Activated naive CD4-positive, alpha-beta T cell treated with anti-CD3 and anti-CD28 coated beads, Interleukin-2, amount 10 ng/mL, durations not matched to agents 7 days and 5 days (primary cell): Measurements from ENCODE around the gene RAE1.
A peak's percentile ranks its signal among the peaks of the same experiment; 100 is the strongest.

Experiments used
- CTCF ChIA-PET: fragments of 350-600 bp; sonication (Branson Sonifier 250); formaldehyde crosslinking; loops from one replicate; lab custom pipeline; 2021; ENCODE audit warnings: antibody characterized with exemption; lab: Charles Lee
- DNase-seq: peaks from one replicate; pipeline ENCODE4 v3.0.0-alpha.2; 2020
- H3K27ac Mint-ChIP-seq: one replicate; pipeline ENCODE4 v1.8.0; 2021; ENCODE audit warnings: mild to moderate bottlenecking, moderate library complexity, mixed read lengths
- H3K27me3 Mint-ChIP-seq: one replicate; pipeline ENCODE4 v1.8.0; 2021; ENCODE audit warnings: mild to moderate bottlenecking, mixed read lengths
- H3K36me3 Mint-ChIP-seq: one replicate; pipeline ENCODE4 v1.8.0; 2021; ENCODE audit warnings: mixed read lengths
- H3K4me1 Mint-ChIP-seq: one replicate; pipeline ENCODE4 v1.8.0; 2021; ENCODE audit warnings: mixed read lengths
- H3K4me3 Mint-ChIP-seq: one replicate; pipeline ENCODE4 v1.8.0; 2021; ENCODE audit warnings: mild to moderate bottlenecking, moderate library complexity, mixed read lengths
- H3K9me3 Mint-ChIP-seq: one replicate; pipeline ENCODE4 v1.8.0; 2021; ENCODE audit warnings: mixed read lengths

RAE1 gene

GRCh38 chr20:57409316-57409671 lies 58.2 kb downstream of the RAE1 start:
- peaks cover 15% of the 10 kb centered on the region for H3K4me1 Mint-ChIP-seq
- H3K4me3 Mint-ChIP-seq = no peak overlapping the region
- H3K9me3 Mint-ChIP-seq = no peaks in the 10 kb centered on the region
- CTCF ChIA-PET = interaction anchor here (0.7 to 1.5 kb wide), 2 partner anchors 19 to 24 kb away, joined by 3 read pairs; no protein-coding TSS in a partner anchor
- peaks cover 6% of the 10 kb centered on the region for H3K27me3 Mint-ChIP-seq
- no peak overlapping the region for H3K27ac Mint-ChIP-seq
- peaks cover 34% of the 10 kb centered on the region for H3K36me3 Mint-ChIP-seq
- no peak for DNase-seq

DNA sequence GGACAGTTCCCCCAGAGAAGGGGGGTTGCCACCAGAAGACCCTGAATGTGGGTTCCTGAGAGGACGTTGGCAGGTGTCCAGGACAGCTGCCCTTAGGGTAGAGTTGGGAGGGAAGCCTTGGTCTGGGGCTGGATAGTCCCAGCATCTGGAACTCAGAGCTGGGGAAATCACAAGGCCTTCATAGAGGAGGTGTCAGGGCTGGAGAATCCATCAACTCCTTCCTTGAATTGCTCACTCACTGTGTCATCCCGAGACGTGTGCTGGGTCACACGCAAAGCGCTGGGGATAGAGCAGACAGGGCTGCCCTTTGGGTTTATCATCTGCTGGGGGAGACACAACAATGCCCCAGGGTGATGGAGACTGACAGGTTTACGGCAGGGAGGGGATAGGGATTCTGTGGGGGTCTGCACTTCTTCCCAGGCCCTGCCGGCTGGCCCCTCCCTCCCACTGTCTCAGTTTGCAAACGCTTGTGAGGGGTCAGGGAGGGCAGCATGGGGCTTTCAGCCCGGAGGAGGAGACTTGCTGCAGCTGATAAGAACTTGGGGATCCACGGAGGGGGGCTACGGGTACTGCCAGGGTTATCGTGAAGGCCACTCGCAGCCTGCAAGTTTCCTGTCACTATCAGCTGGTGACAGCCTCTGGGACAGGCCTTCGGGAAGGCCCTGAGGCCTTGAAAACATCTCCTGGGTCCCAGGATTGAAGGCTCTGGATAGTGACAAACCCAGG lies 58.8 kb downstream of the RAE1 start:
- no peak for DNase-seq
- H3K27me3 Mint-ChIP-seq = peaks cover 10% of the 10 kb centered on the region
- H3K4me3 Mint-ChIP-seq = no peak overlapping the region
- CTCF ChIA-PET = interaction anchor here (0.7 to 1.5 kb wide), 2 partner anchors 19 to 24 kb away, joined by 3 read pairs; no protein-coding TSS in a partner anchor
- peaks cover 17% of the 10 kb centered on the region for H3K4me1 Mint-ChIP-seq
- H3K36me3 Mint-ChIP-seq = peaks cover 34% of the 10 kb centered on the region
- no peaks in the 10 kb centered on the region for H3K9me3 Mint-ChIP-seq
- no peak overlapping the region for H3K27ac Mint-ChIP-seq

- CTCF ChIA-PET = no interaction called here
- Mint-ChIP-seq H3K4me3 (no peak overlapping the region), H3K36me3 (peaks cover 34% of the 10 kb centered on the region), H3K27me3 (peaks cover 12% of the 10 kb centered on the region), H3K4me1 (peaks cover 17% of the 10 kb centered on the region), H3K9me3 (no peaks in the 10 kb centered on the region), H3K27ac (no peak overlapping the region)
- no peak for DNase-seq
Measured at GRCh38 chr20:57410398-57410920, 59.4 kb downstream of the RAE1 start.

- DNase-seq = no peak
- Mint-ChIP-seq H3K4me3 (no peak overlapping the region), H3K27me3 (peaks cover 16% of the 10 kb centered on the region), H3K36me3 (peaks cover 34% of the 10 kb centered on the region), H3K27ac (no peak overlapping the region), H3K9me3 (no peaks in the 10 kb centered on the region), H3K4me1 (peaks cover 17% of the 10 kb centered on the region)
- CTCF ChIA-PET = no interaction called here
Measured at GRCh38 chr20:57410924-57411323, 59.9 kb downstream of the RAE1 start.

DNA sequence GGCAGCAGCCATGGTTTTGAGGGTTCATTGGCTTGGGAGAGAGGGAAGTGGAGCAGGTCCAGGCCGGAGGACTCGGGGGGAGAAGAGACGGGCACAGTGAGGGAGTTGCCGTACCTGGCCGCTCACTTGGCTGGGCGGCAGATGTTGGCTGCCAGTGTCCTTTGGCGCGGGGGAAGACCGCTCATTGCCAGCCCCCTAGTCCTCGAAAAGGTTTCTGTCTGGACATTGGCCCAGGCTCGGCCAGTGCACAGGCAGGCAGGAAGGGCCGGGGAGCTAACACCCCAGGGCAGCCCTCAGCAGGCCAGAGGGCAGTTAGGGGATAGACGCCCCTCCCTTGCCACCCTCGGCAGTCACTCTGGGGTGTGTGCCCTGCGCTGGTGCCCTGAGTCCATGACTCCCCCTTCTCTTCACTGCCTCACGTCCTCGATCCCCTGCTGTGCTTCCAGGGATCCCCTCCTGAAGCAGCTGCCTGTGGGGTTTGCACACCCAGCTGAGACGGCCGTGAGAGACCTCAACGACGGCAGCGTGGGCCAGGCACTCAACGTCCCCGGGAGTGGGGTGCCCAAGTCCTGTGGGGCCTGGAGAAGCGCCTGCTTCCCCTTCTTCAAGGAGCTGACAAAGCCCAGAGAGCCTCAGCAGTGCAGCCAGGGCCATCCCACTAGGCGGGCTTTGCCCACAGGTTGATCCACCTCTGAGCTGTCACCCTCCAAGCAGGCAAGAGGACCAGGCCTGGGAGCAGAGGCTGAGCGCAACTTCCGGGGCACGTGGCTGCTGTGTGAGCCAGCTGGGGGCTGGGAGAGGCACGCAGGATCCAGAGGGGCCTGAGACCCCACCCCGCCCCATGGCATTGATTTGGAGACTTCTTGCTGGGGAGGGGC lies 60.6 kb downstream of the RAE1 start:
- DNase-seq = no peak
- H3K4me3 Mint-ChIP-seq = no peak overlapping the region
- H3K4me1 Mint-ChIP-seq = peaks cover 17% of the 10 kb centered on the region
- peaks cover 34% of the 10 kb centered on the region for H3K36me3 Mint-ChIP-seq
- H3K9me3 Mint-ChIP-seq = no peaks in the 10 kb centered on the region
- H3K27me3 Mint-ChIP-seq = peaks cover 21% of the 10 kb centered on the region
- no peak overlapping the region for H3K27ac Mint-ChIP-seq
- CTCF ChIA-PET = interaction anchor here (0.9 to 1.9 kb wide), 2 partner anchors 17 to 24 kb away, joined by 3 to 6 read pairs; no protein-coding TSS in a partner anchor

DNA sequence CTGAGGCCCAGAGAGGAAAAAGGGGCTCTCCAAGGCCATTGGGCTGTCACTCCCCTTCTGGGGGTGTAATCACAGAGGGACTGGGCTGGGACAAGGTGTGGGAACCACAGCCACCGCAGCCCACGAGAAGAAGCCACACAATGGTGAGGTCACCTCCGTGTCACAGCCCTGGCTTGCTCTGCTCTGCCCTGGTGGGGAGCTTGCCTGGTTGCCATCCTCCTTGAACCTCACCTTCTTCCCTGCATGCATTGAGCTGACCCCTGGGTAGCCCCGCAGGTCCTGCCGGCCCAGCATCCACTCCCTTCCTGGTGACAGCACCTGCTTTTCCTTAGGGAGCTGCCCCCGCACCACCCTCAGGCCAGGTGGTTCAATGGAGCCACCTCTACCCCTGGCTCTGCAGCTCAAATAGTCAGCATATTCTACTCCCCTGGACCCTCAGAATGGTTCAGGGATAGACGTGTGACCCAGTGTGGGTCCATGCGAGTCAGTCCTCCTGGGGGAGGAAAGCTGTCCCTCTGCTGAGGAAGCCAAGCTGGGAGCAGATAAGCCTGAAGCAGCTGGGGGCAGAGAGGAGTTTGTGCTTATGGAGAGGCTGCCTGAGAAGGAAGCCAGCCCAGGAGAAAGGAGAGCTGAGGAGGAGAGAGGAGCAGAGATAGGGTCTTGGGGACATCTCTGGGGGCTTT lies 61.4 kb downstream of the RAE1 start:
- no peaks in the 10 kb centered on the region for H3K9me3 Mint-ChIP-seq
- H3K36me3 Mint-ChIP-seq = peaks cover 27% of the 10 kb centered on the region
- peak; percentile 33 for DNase-seq
- H3K27me3 Mint-ChIP-seq = peaks cover 30% of the 10 kb centered on the region
- CTCF ChIA-PET = interaction anchor here (0.8 to 1.9 kb wide), 4 partner anchors 11 to 24 kb away, joined by 3 to 6 read pairs (median 3); no protein-coding TSS in a partner anchor
- peak overlapping the region; percentile 42 for H3K27ac Mint-ChIP-seq
- no peak overlapping the region for H3K4me3 Mint-ChIP-seq
- peaks cover 17% of the 10 kb centered on the region for H3K4me1 Mint-ChIP-seq

GRCh38 chr20:57413986-57414385 lies 62.9 kb downstream of the RAE1 start:
- Mint-ChIP-seq H3K4me1 (peaks cover 23% of the 10 kb centered on the region), H3K4me3 (no peak overlapping the region), H3K27me3 (peaks cover 39% of the 10 kb centered on the region), H3K36me3 (peaks cover 12% of the 10 kb centered on the region), H3K9me3 (no peaks in the 10 kb centered on the region), H3K27ac (no peak overlapping the region)
- CTCF ChIA-PET = interaction anchor here (1.0 to 1.9 kb wide), 3 partner anchors 15 to 32 kb away, joined by 3 to 6 read pairs (median 4); no protein-coding TSS in a partner anchor
- no peak for DNase-seq

GRCh38 chr20:57414867-57415592 lies 64.0 kb downstream of the RAE1 start:
- Mint-ChIP-seq H3K9me3 (no peaks in the 10 kb centered on the region), H3K27ac (no peak overlapping the region), H3K4me3 (no peak overlapping the region), H3K27me3 (peaks cover 41% of the 10 kb centered on the region), H3K4me1 (peaks cover 25% of the 10 kb centered on the region), H3K36me3 (peaks cover 4% of the 10 kb centered on the region)
- DNase-seq = no peak
- CTCF ChIA-PET = interaction anchor here (1.0 kb wide), 1 partner anchor 25 kb away, joined by 3 read pairs; no protein-coding TSS in a partner anchor

DNA sequence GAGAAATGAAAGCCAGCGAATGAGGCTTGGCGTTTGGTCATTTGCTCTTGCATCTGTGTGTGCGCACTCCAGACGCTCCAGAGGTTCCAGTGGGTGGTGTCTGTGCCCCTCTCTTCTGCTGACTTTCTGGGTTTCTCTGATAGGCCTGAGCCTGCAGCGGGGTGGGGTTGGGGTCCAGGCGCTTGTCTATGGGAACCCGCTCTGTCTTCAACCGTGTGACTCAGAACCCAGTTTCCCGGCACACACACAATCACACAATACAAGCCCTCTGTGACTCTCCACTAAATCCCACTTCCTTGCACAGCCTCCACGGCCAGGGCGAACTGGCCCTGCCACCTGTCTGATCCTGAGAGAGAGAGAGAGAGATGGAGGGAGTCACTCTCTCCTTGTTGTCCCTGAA lies 64.7 kb downstream of the RAE1 start:
- H3K27ac Mint-ChIP-seq = no peak overlapping the region

GRCh38 chr20:57416296-57417022 lies 65.4 kb downstream of the RAE1 start:
- Mint-ChIP-seq H3K27me3 (peaks cover 50% of the 10 kb centered on the region), H3K9me3 (no peaks in the 10 kb centered on the region), H3K4me1 (peaks cover 19% of the 10 kb centered on the region), H3K36me3 (no peaks in the 10 kb centered on the region), H3K4me3 (no peak overlapping the region), H3K27ac (no peak overlapping the region)
- DNase-seq = no peak
- CTCF ChIA-PET = no interaction called here

More for the DNA sequence above, 64.7 kb downstream of the RAE1 start:
- no peak for DNase-seq
- H3K4me3 Mint-ChIP-seq = no peak overlapping the region
- peaks cover 24% of the 10 kb centered on the region for H3K4me1 Mint-ChIP-seq
- CTCF ChIA-PET = no interaction called here
- peaks cover 46% of the 10 kb centered on the region for H3K27me3 Mint-ChIP-seq
- no peaks in the 10 kb centered on the region for H3K9me3 Mint-ChIP-seq
- H3K36me3 Mint-ChIP-seq = peaks cover 2% of the 10 kb centered on the region

DNA sequence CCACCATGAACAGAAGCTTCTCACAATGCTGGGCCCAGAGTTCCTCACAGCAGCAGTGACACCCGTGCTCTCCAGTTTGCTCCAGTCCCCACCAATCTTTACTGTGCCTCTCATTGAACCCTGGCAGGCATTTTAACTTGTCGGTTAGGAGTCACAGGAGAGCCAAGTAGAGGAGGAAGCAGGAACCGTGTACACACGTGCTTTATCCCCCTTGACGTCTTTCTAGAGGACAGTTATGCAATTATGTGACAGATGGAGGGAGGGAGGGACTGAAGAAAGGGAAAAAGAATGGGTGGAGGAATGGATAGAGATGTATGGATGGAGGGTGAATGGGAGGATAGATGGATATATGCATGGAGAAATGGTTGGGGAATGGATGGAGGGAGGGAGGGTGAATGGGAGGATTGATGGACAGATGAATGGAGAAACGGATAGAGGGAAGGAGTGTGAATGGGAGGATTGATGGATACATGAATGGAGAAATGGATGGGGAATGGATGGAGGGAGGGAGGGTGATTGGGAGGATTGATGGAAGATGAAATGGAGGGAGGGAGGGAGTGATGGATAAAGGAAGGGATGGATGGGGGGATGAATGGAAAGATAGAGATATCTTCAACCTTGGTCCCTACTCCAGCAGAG lies 66.1 kb downstream of the RAE1 start:
- CTCF ChIA-PET = no interaction called here
- H3K27me3 Mint-ChIP-seq = peaks cover 50% of the 10 kb centered on the region
- no peak for DNase-seq
- H3K4me3 Mint-ChIP-seq = no peak overlapping the region
- no peaks in the 10 kb centered on the region for H3K36me3 Mint-ChIP-seq
- no peak overlapping the region for H3K27ac Mint-ChIP-seq
- no peaks in the 10 kb centered on the region for H3K9me3 Mint-ChIP-seq
- H3K4me1 Mint-ChIP-seq = peaks cover 19% of the 10 kb centered on the region
